IMR-90 (cell line): ENCODE data around the gene UACA. TPM values are rescaled to one million over a fixed set of nuclear protein-coding genes. Genes with fewer than 3 reads are reported as not detected.
A peak's percentile ranks its signal among the peaks of the same experiment; 100 is the strongest.

ENCODE experiments used
- ATAC-seq: fragments of 200-7000 bp; cut with Tn5 transposase; 2 replicates; pipeline ENCODE4 v1.9.1; 2020; ENCODE audit warnings: low read depth, mild to moderate bottlenecking, moderate library complexity
- BruUV-seq: library from RNA; stranded (reverse); fragments of 400-500 nt; replicated peaks from 2 replicates; lab custom pipeline; 2021; lab: Mats Ljungman, UMichigan
- CTCF ChIA-PET: fragments of 300-600 bp; formaldehyde crosslinking; extraction: SDS; loops from one replicate; lab custom pipeline; 2021; ENCODE audit warnings: antibody characterized with exemption; lab: Yijun Ruan, JAX
- POLR2A ChIA-PET: fragments of 300-600 bp; sonication (Branson Sonifier 250); formaldehyde crosslinking; loops from one replicate; lab custom pipeline; 2022; ENCODE audit warnings: antibody characterized with exemption; ENCODE audit not compliant: unreplicated experiment; lab: Charles Lee
- DNase-seq: peaks from one replicate; pipeline ENCODE4 v3.0.0; 2013
- H2AFZ ChIP-seq: replicated peaks from 2 replicates; pipeline ENCODE3; 2013; ENCODE audit warnings: low read length, mild to moderate bottlenecking; ENCODE audit not compliant: poor library complexity
- H2AK5ac ChIP-seq: 2 replicates; pipeline ENCODE4 v1.6.1; 2013; ENCODE audit warnings: low read depth, low read length, inconsistent platforms
- H2AK9ac ChIP-seq: replicated peaks from 2 replicates; pipeline ENCODE3; 2013; ENCODE audit warnings: mild to moderate bottlenecking, low read depth, low read length, moderate library complexity; ENCODE audit not compliant: poor library complexity
- H2BK120ac ChIP-seq: 2 replicates; pipeline ENCODE4 v1.6.1; 2013; ENCODE audit warnings: low read depth, low read length, inconsistent platforms
- H2BK15ac ChIP-seq: 3 replicates; pipeline ENCODE4 v1.6.1; 2013; ENCODE audit warnings: low read depth, low read length, inconsistent platforms
- H2BK20ac ChIP-seq: 2 replicates; pipeline ENCODE4 v1.6.1; 2013; ENCODE audit warnings: low read depth, mild to moderate bottlenecking, inconsistent platforms, low read length, moderate library complexity
- H2BK5ac ChIP-seq: 2 replicates; pipeline ENCODE4 v1.6.1; 2013; ENCODE audit warnings: mild to moderate bottlenecking, low read depth, low read length, inconsistent platforms; ENCODE audit not compliant: poor library complexity, severe bottlenecking
- H3K14ac ChIP-seq: replicated peaks from 2 replicates; pipeline ENCODE4 v1.6.1; 2013; ENCODE audit warnings: low read depth, low read length, inconsistent platforms
- H3K18ac ChIP-seq: 2 replicates; pipeline ENCODE4 v1.6.1; 2013; ENCODE audit warnings: low read depth, low read length, control low read depth
- H3K23ac ChIP-seq: 2 replicates; pipeline ENCODE4 v1.6.1; 2013; ENCODE audit warnings: low read depth, low read length, inconsistent platforms
- H3K27ac ChIP-seq: 2 replicates; pipeline ENCODE4 v1.5.1; 2013; ENCODE audit warnings: mild to moderate bottlenecking, control low read depth, low read length; ENCODE audit not compliant: insufficient read depth
- H3K27me3 ChIP-seq: 2 replicates; pipeline ENCODE4 v1.6.1; 2013; ENCODE audit warnings: low read length; ENCODE audit not compliant: control insufficient read depth, insufficient read depth
- H3K36me3 ChIP-seq: 2 replicates; pipeline ENCODE4 v1.6.1; 2013; ENCODE audit warnings: low read length, mixed read lengths; ENCODE audit not compliant: control insufficient read depth, insufficient read depth
- H3K4ac ChIP-seq: 2 replicates; pipeline ENCODE4 v1.6.1; 2013; ENCODE audit warnings: low read depth, low read length, inconsistent platforms
- H3K4me1 ChIP-seq: 2 replicates; pipeline ENCODE4 v1.6.1; 2013; ENCODE audit warnings: low read length, mixed read lengths; ENCODE audit not compliant: control insufficient read depth, insufficient read depth
- H3K4me2 ChIP-seq: 2 replicates; pipeline ENCODE4 v1.6.1; 2013; ENCODE audit warnings: low read depth, mild to moderate bottlenecking, control low read depth, low read length, moderate library complexity
- H3K4me3 ChIP-seq: 2 replicates; pipeline ENCODE4 v1.5.1; 2013; ENCODE audit warnings: low read depth, mild to moderate bottlenecking, control low read depth, low read length, moderate library complexity; ENCODE audit not compliant: insufficient read depth
- H3K56ac ChIP-seq: 2 replicates; pipeline ENCODE4 v1.6.1; 2013; ENCODE audit warnings: low read length, inconsistent platforms; ENCODE audit not compliant: insufficient read depth; ENCODE audit errors: extremely low read depth
- H3K79me1 ChIP-seq, 2 experiments: 2 replicates each; pipeline ENCODE4 v1.6.1; 2013; ENCODE audit warnings: low read length in 2 of 2, inconsistent platforms in 1 of 2, low read depth in 1 of 2
- H3K9ac ChIP-seq: 2 replicates; pipeline ENCODE4 v1.6.1; 2013; ENCODE audit warnings: low read depth, low read length, control low read depth
- H3K9me1 ChIP-seq: 2 replicates; pipeline ENCODE4 v1.6.1; 2013; ENCODE audit warnings: low read length, inconsistent platforms; ENCODE audit not compliant: insufficient read depth
- H3K9me3 ChIP-seq: 2 replicates; pipeline ENCODE4 v1.6.1; 2013; ENCODE audit warnings: low read length; ENCODE audit not compliant: control insufficient read depth, insufficient read depth
- H4K20me1 ChIP-seq: 2 replicates; pipeline ENCODE4 v1.6.1; 2013; ENCODE audit warnings: low read length, inconsistent platforms; ENCODE audit not compliant: insufficient read depth
- H4K5ac ChIP-seq: 2 replicates; pipeline ENCODE4 v1.6.1; 2013; ENCODE audit warnings: mild to moderate bottlenecking, low read depth, low read length, control low read depth
- H4K8ac ChIP-seq, 2 experiments: 2 replicates each; pipeline ENCODE4 v1.6.1; 2013; ENCODE audit warnings: low read depth in 2 of 2, low read length in 2 of 2, control low read depth in 1 of 2, inconsistent platforms in 1 of 2
- H4K91ac ChIP-seq: 2 replicates; pipeline ENCODE4 v1.6.1; 2013; ENCODE audit warnings: low read depth, low read length, inconsistent platforms; ENCODE audit not compliant: insufficient read depth
- BHLHE40 ChIP-seq: fragments of 150-350 bp; IDR thresholded peaks from 2 replicates; pipeline ENCODE4 v1.6.1; 2016; ENCODE audit warnings: mild to moderate bottlenecking, low read depth, low read length
- ELK1 ChIP-seq: fragments of 150-350 bp; IDR thresholded peaks from 2 replicates; pipeline ENCODE4 v1.6.1; 2016; ENCODE audit warnings: low read depth, mild to moderate bottlenecking, low read length, moderate library complexity, borderline replicate concordance
- WGBS, 2 experiments: methylation state at CpG; one replicate each; pipeline versions ENCODE4 v1.1.5 to v1.1.7; 2013; ENCODE audit warnings: missing lambda C conversion rate in 2 of 2; ENCODE audit not compliant: insufficient read length in 1 of 2; ENCODE audit errors: extremely low coverage in 2 of 2; 5-methylcytosine and 5-hydroxymethylcytosine counted together
- dilution Hi-C: fragments of 300-500 bp; cut with HindIII; formaldehyde crosslinking; loops from one replicate; pipeline ENCODE4 v1.14.3; 2018; ENCODE audit warnings: low sequenced_read_pairs; ENCODE audit not compliant: unreplicated experiment
- in situ Hi-C: fragments of 300-500 bp; cut with MboI; formaldehyde crosslinking; loops from 3 replicates; pipeline ENCODE4 v1.14.3; 2019; ENCODE audit warnings: low sequenced_read_pairs, inconsistent platforms, mixed read lengths
- intact Hi-C: fragments of 100-400 bp; cut with micrococcal nuclease; formaldehyde crosslinking; loops from 2 replicates; pipeline ENCODE4 v1.10.0; 2022
- polyA plus RNA-seq, 3 experiments: library from polyadenylated mRNA; depleted of rRNA; stranded (reverse); fragments of >200 nt; gene quantifications; 2 replicates each; pipeline ENCODE4 v1.2.3, GENCODE V29; 2012; ENCODE audit warnings: low replicate concordance in 1 of 3
- total RNA-seq: library from RNA; depleted of rRNA; stranded (reverse); fragments of >200 nt; gene quantifications from 2 replicates; pipeline ENCODE4 v1.2.3, GENCODE V29; 2012

The UACA gene
- total and polyA plus RNA-seq, 2 of the 4 experiments (the other 2 are of a cell fraction): 156 to 507 TPM

GRCh38 chr15:70794596-70795310 lies 31.4 kb upstream of the UACA start:
- peak overlapping the region; percentile 67 for H3K4me2 ChIP-seq
- H3K36me3 ChIP-seq: no peaks in the 10 kb centered on the region
- peak overlapping the region; percentile 98 for H4K91ac ChIP-seq
- peaks cover 21 to 78% of the 10 kb centered on the region in 2 experiments for H3K79me1 ChIP-seq
- peak overlapping the region; percentile 98 for H2BK15ac ChIP-seq
- peak overlapping the region; percentile 100 for H3K56ac ChIP-seq
- peak overlapping the region; percentile 97 for H4K5ac ChIP-seq
- TF ChIP-seq BHLHE40 (peak; percentile 12; the same call in 1 of the 2 replicates), ELK1 (no peak)
- H3K14ac ChIP-seq: peak overlapping the region; percentile 99
- CTCF ChIA-PET: interaction anchor here (0.6 to 2.6 kb wide), 3 partner anchors 17 to 72 kb away, joined by 3 to 12 read pairs (median 4); no protein-coding TSS in a partner anchor
- peak overlapping the region; percentile 94 for H3K27ac ChIP-seq
- H2AK9ac ChIP-seq: peak overlapping the region; percentile 85
- no peaks in the 10 kb centered on the region for H3K9me3 ChIP-seq
- POLR2A ChIA-PET: interaction anchor here (0.5 to 1.4 kb wide), 4 partner anchors 12 to 33 kb away, joined by 4 to 8 read pairs (median 5); no protein-coding TSS in a partner anchor
- peak overlapping the region; percentile 99 for H2BK20ac ChIP-seq
- peak overlapping the region; percentile 98 for H3K4ac ChIP-seq
- H3K9ac ChIP-seq: peak overlapping the region; percentile 79
- peak overlapping the region; percentile 99 for H2BK120ac ChIP-seq
- H3K4me1 ChIP-seq: peaks cover 46% of the 10 kb centered on the region
- BruUV-seq: TSS peak; percentile 73
- WGBS, 2 experiments: no CpG with 5 or more reads among the region's 12 CpGs
- peak overlapping the region; percentile 99 for H3K18ac ChIP-seq
- H2AK5ac ChIP-seq: peak overlapping the region; percentile 100
- no peaks in the 10 kb centered on the region for H3K27me3 ChIP-seq
- peak overlapping the region; percentile 95 to 99 for H4K8ac ChIP-seq
- dilution Hi-C loops: no loop called here
- no peaks in the 10 kb centered on the region for H4K20me1 ChIP-seq
- H3K23ac ChIP-seq: peak overlapping the region; percentile 100
- H2BK5ac ChIP-seq: peak overlapping the region; percentile 97
- peak overlapping the region; percentile 12 for H3K4me3 ChIP-seq
- peak; percentile 66 for DNase-seq
- in situ Hi-C loops: no loop called here
- peak; percentile 47 for ATAC-seq
- peak overlapping the region; percentile 41 for H2AFZ ChIP-seq
- intact Hi-C loops: no loop called here
- H3K9me1 ChIP-seq: peaks cover 46% of the 10 kb centered on the region
